ENCODE data around the gene ZNF438. TPM values are rescaled to one million over a fixed set of nuclear protein-coding genes. Genes with fewer than 3 reads are reported as not detected.
"Not testable (repeated sequence)": the region's sequence is repeated elsewhere in the genome, so short reads cannot be mapped to it uniquely, and the experiment has no call there.

Gene ZNF438
- total RNA-seq, 1 donor: 2.2 TPM

- Histone ChIP-seq H3K9me3 (ENCODE audit: low read depth, low read length) (no peaks in the 10 kb centered on the region), H3K4me1 (ENCODE audit: insufficient read depth, low read length) (peaks cover 3% of the 10 kb centered on the region), H3K27me3 (ENCODE audit: insufficient read depth, low read length) (no peaks in the 10 kb centered on the region), H3K4me3 (ENCODE audit: low read length) (no peak overlapping the region)
These were observed 60.8 kb downstream of the ZNF438 start for GRCh38 chr10:30970760-30971460.

- Histone ChIP-seq H3K27me3 (ENCODE audit: insufficient read depth, low read length) (no peaks in the 10 kb centered on the region), H3K4me3 (ENCODE audit: low read length) (no peak overlapping the region), H3K4me1 (ENCODE audit: insufficient read depth, low read length) (peaks cover 12% of the 10 kb centered on the region), H3K9me3 (ENCODE audit: low read depth, low read length) (no peaks in the 10 kb centered on the region)
These were observed 63.0 kb downstream of the ZNF438 start for GRCh38 chr10:30968711-30969110.

GRCh38 chr10:30967650-30968410 lies 63.8 kb downstream of the ZNF438 start:
- H3K9me3 ChIP-seq (ENCODE audit: low read depth, low read length): no peaks in the 10 kb centered on the region
- H3K4me3 ChIP-seq (ENCODE audit: low read length): no peak overlapping the region
- no peaks in the 10 kb centered on the region for H3K27me3 ChIP-seq (ENCODE audit: insufficient read depth, low read length)
- H3K4me1 ChIP-seq (ENCODE audit: insufficient read depth, low read length): peaks cover 15% of the 10 kb centered on the region

- H3K4me3 ChIP-seq (ENCODE audit: low read length): no peak overlapping the region
- no peaks in the 10 kb centered on the region for H3K27me3 ChIP-seq (ENCODE audit: insufficient read depth, low read length)
- H3K9me3 ChIP-seq (ENCODE audit: low read depth, low read length): no peaks in the 10 kb centered on the region
- peaks cover 15% of the 10 kb centered on the region for H3K4me1 ChIP-seq (ENCODE audit: insufficient read depth, low read length)
These were observed 67.4 kb downstream of the ZNF438 start for GRCh38 chr10:30963992-30964930.

- Histone ChIP-seq H3K9me3 (ENCODE audit: low read depth, low read length) (no peaks in the 10 kb centered on the region), H3K4me3 (ENCODE audit: low read length) (no peak overlapping the region), H3K4me1 (ENCODE audit: insufficient read depth, low read length) (peaks cover 13% of the 10 kb centered on the region), H3K27me3 (ENCODE audit: insufficient read depth, low read length) (no peaks in the 10 kb centered on the region)
These were observed 69.1 kb downstream of the ZNF438 start for GRCh38 chr10:30962522-30962921.

- no peaks in the 10 kb centered on the region for H3K27me3 ChIP-seq (ENCODE audit: insufficient read depth, low read length)
- peaks cover 13% of the 10 kb centered on the region for H3K4me1 ChIP-seq (ENCODE audit: insufficient read depth, low read length)
- H3K9me3 ChIP-seq (ENCODE audit: low read depth, low read length): peaks cover 4% of the 10 kb centered on the region
- no peak overlapping the region for H3K4me3 ChIP-seq (ENCODE audit: low read length)
These were observed 71.8 kb downstream of the ZNF438 start for GRCh38 chr10:30959836-30960210.

- not testable (repeated sequence) for H3K9me3 ChIP-seq (ENCODE audit: low read depth, low read length); H3K27me3 ChIP-seq (ENCODE audit: insufficient read depth, low read length); H3K4me3 ChIP-seq (ENCODE audit: low read length)
These were observed 82.4 kb downstream of the ZNF438 start for GRCh38 chr10:30949218-30949617.

GRCh38 chr10:30944005-30944404 lies 87.7 kb downstream of the ZNF438 start:
- H3K9me3 ChIP-seq (ENCODE audit: low read depth, low read length): no peaks in the 10 kb centered on the region
- no peaks in the 10 kb centered on the region for H3K27me3 ChIP-seq (ENCODE audit: insufficient read depth, low read length)
- no peaks in the 10 kb centered on the region for H3K4me1 ChIP-seq (ENCODE audit: insufficient read depth, low read length)
- H3K4me3 ChIP-seq (ENCODE audit: low read length): no peak overlapping the region

More at GRCh38 chr10:30949218-30949617, 82.4 kb downstream of the ZNF438 start:
- H3K4me1 ChIP-seq (ENCODE audit: insufficient read depth, low read length): not testable (repeated sequence)

- Histone ChIP-seq H3K4me3 (ENCODE audit: low read length) (no peak overlapping the region), H3K27me3 (ENCODE audit: insufficient read depth, low read length) (no peaks in the 10 kb centered on the region), H3K9me3 (ENCODE audit: low read depth, low read length) (no peaks in the 10 kb centered on the region), H3K4me1 (ENCODE audit: insufficient read depth, low read length) (no peaks in the 10 kb centered on the region)
These were observed 88.2 kb downstream of the ZNF438 start for GRCh38 chr10:30943451-30943850.

GRCh38 chr10:30940256-30940655 lies 91.4 kb downstream of the ZNF438 start:
- Histone ChIP-seq H3K9me3 (ENCODE audit: low read depth, low read length) (no peaks in the 10 kb centered on the region), H3K27me3 (ENCODE audit: insufficient read depth, low read length) (no peaks in the 10 kb centered on the region), H3K4me1 (ENCODE audit: insufficient read depth, low read length) (no peaks in the 10 kb centered on the region), H3K4me3 (ENCODE audit: low read length) (no peak overlapping the region)

- no peak overlapping the region for H3K4me3 ChIP-seq (ENCODE audit: low read length)
- H3K4me1 ChIP-seq (ENCODE audit: insufficient read depth, low read length): no peaks in the 10 kb centered on the region
- H3K9me3 ChIP-seq (ENCODE audit: low read depth, low read length): no peaks in the 10 kb centered on the region
- H3K27me3 ChIP-seq (ENCODE audit: insufficient read depth, low read length): no peaks in the 10 kb centered on the region
These were observed 91.9 kb downstream of the ZNF438 start for GRCh38 chr10:30939643-30940251.

- Histone ChIP-seq H3K4me3 (ENCODE audit: low read length) (no peak overlapping the region), H3K9me3 (ENCODE audit: low read depth, low read length) (no peaks in the 10 kb centered on the region), H3K27me3 (ENCODE audit: insufficient read depth, low read length) (no peaks in the 10 kb centered on the region), H3K4me1 (ENCODE audit: insufficient read depth, low read length) (no peaks in the 10 kb centered on the region)
These were observed 96.6 kb downstream of the ZNF438 start for GRCh38 chr10:30935078-30935477.

GRCh38 chr10:30931094-30931493 lies 100.6 kb downstream of the ZNF438 start:
- no peaks in the 10 kb centered on the region for H3K9me3 ChIP-seq (ENCODE audit: low read depth, low read length)
- H3K4me1 ChIP-seq (ENCODE audit: insufficient read depth, low read length): no peaks in the 10 kb centered on the region
- no peak overlapping the region for H3K4me3 ChIP-seq (ENCODE audit: low read length)
- H3K27me3 ChIP-seq (ENCODE audit: insufficient read depth, low read length): no peaks in the 10 kb centered on the region

GRCh38 chr10:30929901-30930520 lies 101.7 kb downstream of the ZNF438 start:
- Histone ChIP-seq H3K27me3 (ENCODE audit: insufficient read depth, low read length) (no peaks in the 10 kb centered on the region), H3K4me3 (ENCODE audit: low read length) (no peak overlapping the region), H3K4me1 (ENCODE audit: insufficient read depth, low read length) (no peaks in the 10 kb centered on the region), H3K9me3 (ENCODE audit: low read depth, low read length) (peaks cover 7% of the 10 kb centered on the region)
